Glomerular visceral epithelial cell (primary cell): ENCODE results near the gene KRTAP5-11.
"Not testable (repeated sequence)": the region's sequence is repeated elsewhere in the genome, so short reads cannot be mapped to it uniquely, and the experiment has no call there.

Experiments
- DNase-seq: peaks from one replicate; pipeline ENCODE4 v3.0.0-alpha.2; 2016; ENCODE audit errors: extremely low spot score

KRTAP5-11 gene

GRCh38 chr11:71556018-71556417 is 26.7 kb downstream of the KRTAP5-11 start:
- no peak for DNase-seq

- no peak for DNase-seq
Measured at GRCh38 chr11:71555508-71555907, 27.2 kb downstream of the KRTAP5-11 start.

GRCh38 chr11:71554996-71555395 is 27.7 kb downstream of the KRTAP5-11 start:
- no peak for DNase-seq

- no peak for DNase-seq
Measured at GRCh38 chr11:71551711-71552110, 31.0 kb downstream of the KRTAP5-11 start.

- DNase-seq, result no peak
Measured at GRCh38 chr11:71548716-71549151, 33.9 kb downstream of the KRTAP5-11 start.

- DNase-seq, result no peak
Measured at GRCh38 chr11:71548120-71548519, 34.6 kb downstream of the KRTAP5-11 start, which contains the start of gene KRTAP5-9. Gene KRTAP5-9 (plus strand): TSS chr11:71548420. CDS start chr11:71548658, 238 bp downstream.

- no peak for DNase-seq
Measured at GRCh38 chr11:71545405-71545966, 37.2 kb downstream of the KRTAP5-11 start.

- no peak for DNase-seq
Measured at GRCh38 chr11:71544525-71545214, 38.0 kb downstream of the KRTAP5-11 start.

- no peak for DNase-seq
Measured at GRCh38 chr11:71543866-71544265, 38.8 kb downstream of the KRTAP5-11 start.

- no peak for DNase-seq
Measured at GRCh38 chr11:71542879-71543777, 39.5 kb downstream of the KRTAP5-11 start.

GRCh38 chr11:71542382-71542781 is 40.3 kb downstream of the KRTAP5-11 start:
- no peak for DNase-seq

GRCh38 chr11:71540521-71541304 is 42.0 kb downstream of the KRTAP5-11 start:
- not testable (repeated sequence) for DNase-seq

- not testable (repeated sequence) for DNase-seq
Measured at GRCh38 chr11:71539971-71540370, 42.7 kb downstream of the KRTAP5-11 start.

- DNase-seq, result no peak
Measured at GRCh38 chr11:71539017-71539416, 43.7 kb downstream of the KRTAP5-11 start.

- DNase-seq, result no peak
Measured at GRCh38 chr11:71538666-71538990, 44.0 kb downstream of the KRTAP5-11 start.

- DNase-seq, result not testable (repeated sequence)
Measured at GRCh38 chr11:71537977-71538665, 44.6 kb downstream of the KRTAP5-11 start, which contains the start of gene KRTAP5-8. Gene KRTAP5-8 (plus strand): TSS chr11:71538025. CDS start chr11:71538056, 31 bp downstream.

- DNase-seq, result no peak
Measured at GRCh38 chr11:71537537-71537936, 45.1 kb downstream of the KRTAP5-11 start.

- no peak for DNase-seq
Measured at GRCh38 chr11:71535825-71536224, 46.9 kb downstream of the KRTAP5-11 start.

GRCh38 chr11:71534711-71535608 is 47.7 kb downstream of the KRTAP5-11 start:
- DNase-seq, result not testable (repeated sequence)

GRCh38 chr11:71532036-71532610 is 50.6 kb downstream of the KRTAP5-11 start:
- DNase-seq, result no peak
